ENCODE measurements around the gene GLG1.

Gene GLG1

DNA sequence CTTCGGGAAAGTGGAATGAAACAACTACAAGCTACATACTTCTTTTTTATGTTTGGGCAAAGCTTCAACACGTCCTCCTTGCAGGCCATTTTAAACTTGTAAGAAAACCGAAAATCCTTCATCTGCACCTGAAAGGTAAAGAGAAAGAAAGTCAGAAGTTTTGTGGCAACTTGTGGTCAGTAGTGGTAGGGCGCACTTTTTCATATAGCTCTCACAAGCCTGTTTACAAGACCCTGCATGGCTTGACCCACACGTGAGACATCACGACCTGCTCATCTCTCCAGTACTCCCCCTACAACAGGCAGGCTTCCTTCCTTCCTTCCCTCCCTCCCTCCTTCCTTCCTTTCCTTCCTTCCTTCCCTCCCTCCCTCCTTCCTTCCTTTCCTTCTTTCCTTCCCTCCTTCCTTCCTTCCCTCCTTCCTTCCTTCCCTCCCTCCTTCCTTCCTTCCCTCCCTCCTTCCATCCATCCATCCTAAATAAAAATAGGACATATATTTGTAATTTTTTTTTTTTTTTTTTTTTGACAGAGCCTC is 136.9 kb downstream of the GLG1 start:
- TF ChIP-seq, protein P1, sequence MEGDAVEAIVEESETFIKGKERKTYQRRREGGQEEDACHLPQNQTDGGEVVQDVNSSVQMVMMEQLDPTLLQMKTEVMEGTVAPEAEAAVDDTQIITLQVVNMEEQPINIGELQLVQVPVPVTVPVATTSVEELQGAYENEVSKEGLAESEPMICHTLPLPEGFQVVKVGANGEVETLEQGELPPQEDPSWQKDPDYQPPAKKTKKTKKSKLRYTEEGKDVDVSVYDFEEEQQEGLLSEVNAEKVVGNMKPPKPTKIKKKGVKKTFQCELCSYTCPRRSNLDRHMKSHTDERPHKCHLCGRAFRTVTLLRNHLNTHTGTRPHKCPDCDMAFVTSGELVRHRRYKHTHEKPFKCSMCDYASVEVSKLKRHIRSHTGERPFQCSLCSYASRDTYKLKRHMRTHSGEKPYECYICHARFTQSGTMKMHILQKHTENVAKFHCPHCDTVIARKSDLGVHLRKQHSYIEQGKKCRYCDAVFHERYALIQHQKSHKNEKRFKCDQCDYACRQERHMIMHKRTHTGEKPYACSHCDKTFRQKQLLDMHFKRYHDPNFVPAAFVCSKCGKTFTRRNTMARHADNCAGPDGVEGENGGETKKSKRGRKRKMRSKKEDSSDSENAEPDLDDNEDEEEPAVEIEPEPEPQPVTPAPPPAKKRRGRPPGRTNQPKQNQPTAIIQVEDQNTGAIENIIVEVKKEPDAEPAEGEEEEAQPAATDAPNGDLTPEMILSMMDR (IDR thresholded peaks at IDR 0.05; ENCODE audit: low read depth, low read length): no peak
- DNase-seq (ENCODE audit: extremely low read depth, low read depth): no peak

DNA sequence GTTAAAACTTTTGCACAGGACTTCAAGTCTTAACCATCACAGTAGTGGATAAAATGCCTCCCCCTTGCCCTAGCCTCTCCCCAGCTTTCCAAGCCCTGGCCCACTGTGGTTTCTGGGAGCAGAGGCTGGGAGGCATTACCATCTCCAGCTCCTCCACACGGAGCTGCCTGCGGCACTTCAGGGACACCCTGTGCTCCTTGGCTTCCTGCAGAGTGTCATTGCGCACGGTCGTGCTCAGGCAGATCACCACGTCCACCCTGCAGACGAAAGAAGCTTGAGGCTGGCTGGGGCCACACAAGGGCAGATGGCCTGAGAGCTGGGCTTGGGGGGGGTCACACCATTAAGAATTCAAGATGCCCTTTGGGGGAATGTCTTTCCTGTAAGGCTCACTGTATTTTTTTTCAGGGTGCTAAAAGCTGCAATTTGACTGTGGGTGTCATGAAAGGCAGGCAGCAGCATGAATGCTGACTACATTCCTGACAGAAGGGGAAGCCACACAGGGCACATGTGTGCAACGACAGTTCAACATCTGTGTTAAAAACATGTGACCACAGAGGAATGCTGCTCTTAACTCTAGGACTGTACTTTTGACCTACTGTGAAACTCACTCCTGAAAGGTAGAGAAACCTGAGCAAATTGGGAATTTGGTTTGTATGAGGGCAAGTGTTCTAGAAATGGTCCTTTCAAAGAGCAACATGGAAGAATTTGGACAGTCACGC is 137.9 kb downstream of the GLG1 start:
- DNase-seq (ENCODE audit: extremely low read depth, low read depth): no peak
- TF ChIP-seq, protein P1 (IDR thresholded peaks at IDR 0.05; ENCODE audit: low read depth, low read length): no peak

DNA sequence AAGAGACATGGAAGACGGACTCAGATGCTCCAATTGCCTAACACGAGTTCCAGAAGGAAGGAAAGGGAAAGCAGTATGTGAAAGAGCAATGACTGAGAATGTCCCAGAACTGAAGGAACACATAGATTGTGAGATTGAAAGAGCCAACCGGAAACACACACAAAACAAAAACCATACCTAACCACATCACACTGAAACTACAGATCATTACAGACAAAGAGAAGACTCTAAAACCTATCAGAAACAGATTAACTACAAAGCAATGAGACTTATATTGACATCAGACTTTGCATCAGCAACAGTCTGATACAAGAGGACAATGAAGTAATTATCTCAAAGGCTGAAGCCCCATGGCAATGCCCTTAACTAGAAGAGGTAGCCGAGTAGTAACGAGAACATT is 140.0 kb downstream of the GLG1 start:
- TF ChIP-seq, protein P1 (IDR thresholded peaks at IDR 0.05; ENCODE audit: low read depth, low read length): no peak
- DNase-seq (ENCODE audit: extremely low read depth, low read depth): no peak

DNA sequence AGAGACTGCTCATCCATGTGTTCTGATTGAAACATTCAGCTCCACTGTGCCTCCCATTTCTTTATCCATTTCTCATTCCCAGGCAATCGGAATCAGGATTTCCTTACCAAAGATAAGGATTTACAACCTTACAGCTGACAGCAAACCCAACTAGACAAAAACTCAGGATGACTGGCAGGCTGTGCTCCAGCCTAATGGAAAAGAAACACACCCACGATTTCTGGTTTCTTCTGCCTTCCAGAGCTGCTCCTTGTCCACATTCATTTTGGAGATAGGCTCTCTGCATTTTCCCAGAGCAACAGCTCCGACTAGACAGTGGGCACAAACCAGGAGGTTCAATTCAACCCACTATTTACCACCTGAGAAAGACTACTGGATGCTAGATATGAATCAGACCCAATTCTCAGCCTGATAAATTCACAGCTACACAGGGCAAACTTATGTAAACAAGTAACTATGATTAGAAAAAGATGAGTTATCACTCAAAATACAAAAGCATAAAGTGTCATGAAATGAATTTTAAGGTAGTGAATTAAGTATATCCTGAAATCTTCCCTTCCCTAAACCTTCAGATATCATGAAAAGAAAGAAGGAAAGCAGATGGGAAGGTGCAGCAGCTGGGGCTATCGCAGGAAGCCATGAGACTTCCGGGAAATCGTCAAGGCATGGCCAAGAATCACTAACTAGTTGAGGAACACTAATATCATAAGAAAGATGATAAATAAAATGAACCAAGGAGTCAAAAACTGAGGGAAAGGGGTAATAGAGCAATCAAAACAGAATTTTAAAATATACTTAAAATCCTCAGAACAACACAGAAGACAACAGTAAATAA is 140.8 kb downstream of the GLG1 start:
- TF ChIP-seq, protein P1 (IDR thresholded peaks at IDR 0.05; ENCODE audit: low read depth, low read length): no peak
- no peak for DNase-seq (ENCODE audit: extremely low read depth, low read depth)

DNA sequence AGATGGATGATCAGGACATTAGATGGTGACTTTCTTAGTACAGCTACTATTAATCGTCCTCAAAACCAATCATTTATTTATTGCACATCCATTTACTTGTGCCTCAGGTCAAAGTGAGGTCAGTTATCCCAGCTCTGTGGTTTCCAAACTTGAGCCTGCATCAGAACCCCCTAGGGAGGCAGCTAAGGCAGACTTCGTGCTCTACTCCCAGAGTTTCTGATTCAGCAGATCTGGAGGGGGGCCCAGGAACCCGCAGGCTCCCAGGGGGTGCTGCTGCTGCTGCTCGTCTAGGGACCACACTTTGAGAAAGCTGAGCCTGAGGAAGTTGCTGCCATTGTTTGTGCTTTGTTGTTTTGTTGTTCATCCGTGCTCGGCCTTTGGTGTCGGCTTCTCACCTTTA is 141.6 kb downstream of the GLG1 start:
- TF ChIP-seq, protein P1 (IDR thresholded peaks at IDR 0.05; ENCODE audit: low read depth, low read length): no peak
- DNase-seq (ENCODE audit: extremely low read depth, low read depth): no peak

DNA sequence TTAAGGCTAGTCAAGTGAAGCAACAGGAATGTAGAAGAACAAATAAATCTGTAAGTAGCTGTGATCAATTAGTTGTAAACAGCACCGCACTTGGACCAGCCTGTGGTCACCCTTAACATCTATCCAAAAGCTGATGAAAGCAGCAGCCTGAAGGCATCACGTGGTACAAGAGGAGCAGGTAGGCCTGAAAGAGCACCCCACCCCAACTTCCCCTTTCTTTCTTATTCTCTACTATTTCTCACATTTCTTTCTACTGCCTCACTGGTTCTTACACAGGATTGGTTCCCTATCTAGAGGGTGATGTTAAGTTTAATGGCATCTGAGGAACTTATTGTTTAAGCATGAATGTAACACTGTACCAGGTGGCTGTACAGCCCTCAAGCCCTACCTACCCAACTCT is 143.0 kb downstream of the GLG1 start:
- TF ChIP-seq, protein P1 (IDR thresholded peaks at IDR 0.05; ENCODE audit: low read depth, low read length): no peak

DNA sequence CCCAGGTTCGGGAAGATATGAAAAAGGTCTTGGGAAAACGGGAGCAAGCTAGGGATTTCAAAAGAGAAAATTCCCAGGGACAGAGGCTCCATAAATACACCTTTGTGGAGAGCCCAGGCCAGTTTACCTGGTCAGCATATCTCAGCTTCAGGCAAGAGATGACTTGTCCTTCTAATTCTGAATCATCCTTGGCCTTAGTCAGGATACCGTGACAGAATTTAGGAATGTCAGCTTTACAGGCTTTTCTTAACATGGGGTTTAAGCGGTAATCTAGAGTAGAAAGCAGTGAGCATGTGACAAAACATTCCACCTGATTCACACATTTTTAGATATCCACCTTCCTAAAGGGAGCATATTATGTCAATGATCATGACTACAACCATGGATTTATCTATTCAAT is 144.6 kb downstream of the GLG1 start:
- TF ChIP-seq, protein P1 (IDR thresholded peaks at IDR 0.05; ENCODE audit: low read depth, low read length): no peak
- no peak for DNase-seq (ENCODE audit: extremely low read depth, low read depth)

More for the DNA sequence above, 143.0 kb downstream of the GLG1 start:
- DNase-seq (ENCODE audit: extremely low read depth, low read depth): no peak
